ENCODE measurements around the gene RIT1.

- TF ChIP-seq CTCF (IDR thresholded peaks at IDR 0.05) (no peak), POLR2AphosphoS5 (IDR thresholded peaks at IDR 0.05; ENCODE audit: insufficient read depth in 1 of 2, low read depth in 1 of 2) (no peak)
These were observed 23.9 kb upstream of the RIT1 start for GRCh38 chr1:155934936-155935590.

Data from vagina (tissue), 2 donors.